Islet of Langerhans (tissue), 1 donor: Measurements from ENCODE around the gene MCAM.

Experiments
- FAIRE-seq: peaks from one replicate; lab custom pipeline; 2011; peaks lifted over from hg19 to GRCh38; lab: Jason Lieb, UNC

The MCAM gene

GRCh38 chr11:119329320-119329719 is 12.4 kb upstream of the MCAM start:
- no peak for FAIRE-seq

- FAIRE-seq = no peak
Measured at GRCh38 chr11:119324189-119324588, 7.3 kb upstream of the MCAM start.

GRCh38 chr11:119323532-119324033 is 6.7 kb upstream of the MCAM start:
- FAIRE-seq = no peak

DNA sequence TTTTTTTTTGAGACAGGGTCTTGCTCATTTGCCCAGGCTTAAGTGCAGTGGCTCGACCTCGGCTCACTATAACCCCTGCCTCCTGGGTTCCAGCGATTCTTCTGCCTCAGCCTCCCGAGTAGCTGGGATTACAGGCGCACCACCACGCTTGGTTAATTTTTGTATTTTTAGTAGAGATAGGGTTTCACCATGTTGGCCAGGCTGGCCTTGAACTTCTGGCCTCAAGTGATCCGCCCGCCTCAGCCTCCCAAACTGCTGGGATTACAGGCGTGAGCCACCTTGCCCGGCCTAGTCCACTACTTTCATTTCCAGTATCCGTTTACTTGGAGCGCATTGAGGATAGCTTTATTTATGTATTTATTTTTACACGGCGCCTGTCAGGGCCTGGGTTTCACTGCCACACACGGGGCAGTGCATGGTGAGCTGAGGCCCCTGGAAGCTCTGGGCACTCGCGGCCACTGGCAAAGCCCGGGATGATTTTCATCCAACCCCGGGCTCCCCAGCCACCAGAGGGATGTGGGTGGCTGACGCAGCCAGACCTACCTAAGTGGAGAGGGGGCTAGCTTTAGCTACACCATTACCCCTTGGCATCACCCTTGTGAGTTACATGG is 6.1 kb upstream of the MCAM start:
- FAIRE-seq = no peak

GRCh38 chr11:119322360-119322739 is 5.4 kb upstream of the MCAM start:
- FAIRE-seq = no peak

- FAIRE-seq = no peak
Measured at GRCh38 chr11:119320776-119321524, 4.0 kb upstream of the MCAM start.

GRCh38 chr11:119320240-119320775 is 3.4 kb upstream of the MCAM start:
- FAIRE-seq = no peak

- no peak for FAIRE-seq
Measured at GRCh38 chr11:119319700-119320239, 2.8 kb upstream of the MCAM start.

DNA sequence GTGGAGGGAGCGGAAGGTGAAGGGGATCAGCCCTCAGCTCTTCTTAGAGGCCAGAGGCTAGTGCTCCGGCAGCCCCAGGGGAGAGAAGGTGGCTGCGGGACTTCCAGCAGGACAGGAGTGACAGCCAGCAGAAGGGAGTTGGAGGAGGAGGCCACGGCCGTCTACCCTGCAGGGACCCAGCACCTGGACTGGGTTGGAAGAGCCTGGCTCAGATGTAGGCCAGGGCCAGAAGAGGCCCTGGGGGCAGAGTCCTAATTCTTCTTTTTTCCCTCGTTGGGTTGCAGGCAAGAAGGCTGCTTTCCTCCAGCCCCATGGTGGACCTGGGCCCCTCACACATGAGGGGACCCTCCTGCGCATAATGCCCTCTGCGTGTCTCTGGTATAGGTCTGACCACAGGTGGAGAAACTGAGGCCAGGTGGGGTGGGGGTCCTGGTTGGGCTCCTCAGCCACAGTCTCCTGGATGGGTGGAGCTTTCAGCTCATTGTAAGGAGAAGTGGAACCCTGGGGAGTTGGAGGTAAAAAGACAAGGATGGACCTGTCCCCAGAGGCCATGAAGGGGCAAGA is 2.3 kb upstream of the MCAM start:
- FAIRE-seq = no peak

DNA sequence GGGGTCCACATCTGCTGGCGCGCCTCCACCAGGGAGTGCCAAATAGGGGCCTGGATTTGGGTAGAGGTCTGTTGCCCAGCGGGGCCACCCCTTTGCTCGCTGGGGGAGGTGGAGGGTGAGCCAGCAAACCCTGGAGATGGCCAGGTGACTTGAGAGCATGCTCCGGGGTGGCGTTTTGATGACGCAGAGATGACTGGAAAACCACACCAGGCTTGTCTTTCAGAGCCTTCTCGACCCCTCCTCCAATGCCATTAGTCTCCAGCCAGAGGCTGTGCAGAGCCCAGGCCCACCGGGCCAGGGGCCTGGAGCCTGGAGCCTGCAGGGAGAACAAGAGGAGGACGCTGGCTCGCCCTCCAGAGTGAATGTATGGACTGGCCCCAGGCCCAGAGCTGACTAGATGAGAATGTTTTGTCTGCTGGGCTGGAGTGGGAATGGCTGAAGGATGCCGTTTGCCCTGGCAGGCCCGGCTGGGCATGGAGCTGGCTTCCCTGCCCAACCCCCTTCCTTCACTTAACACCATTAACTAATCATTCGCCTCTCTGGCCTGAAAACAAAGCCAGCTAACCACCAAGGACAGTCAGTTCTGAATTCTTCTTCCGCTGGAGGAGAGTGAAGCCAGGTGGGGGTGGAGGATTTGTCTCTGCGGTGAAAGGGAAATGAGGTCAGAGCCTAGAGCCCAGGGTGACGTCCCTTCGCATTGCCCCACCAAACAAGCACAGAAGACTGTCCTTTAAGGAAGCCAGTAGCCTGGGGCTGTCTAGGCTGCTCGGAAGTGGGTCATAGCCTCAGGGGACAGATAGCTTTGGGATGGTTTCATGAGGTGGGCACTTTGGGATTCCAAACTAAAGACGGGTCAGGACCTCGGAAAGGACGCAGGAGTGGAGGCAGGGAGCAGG is 1.6 kb upstream of the MCAM start:
- no peak for FAIRE-seq

DNA sequence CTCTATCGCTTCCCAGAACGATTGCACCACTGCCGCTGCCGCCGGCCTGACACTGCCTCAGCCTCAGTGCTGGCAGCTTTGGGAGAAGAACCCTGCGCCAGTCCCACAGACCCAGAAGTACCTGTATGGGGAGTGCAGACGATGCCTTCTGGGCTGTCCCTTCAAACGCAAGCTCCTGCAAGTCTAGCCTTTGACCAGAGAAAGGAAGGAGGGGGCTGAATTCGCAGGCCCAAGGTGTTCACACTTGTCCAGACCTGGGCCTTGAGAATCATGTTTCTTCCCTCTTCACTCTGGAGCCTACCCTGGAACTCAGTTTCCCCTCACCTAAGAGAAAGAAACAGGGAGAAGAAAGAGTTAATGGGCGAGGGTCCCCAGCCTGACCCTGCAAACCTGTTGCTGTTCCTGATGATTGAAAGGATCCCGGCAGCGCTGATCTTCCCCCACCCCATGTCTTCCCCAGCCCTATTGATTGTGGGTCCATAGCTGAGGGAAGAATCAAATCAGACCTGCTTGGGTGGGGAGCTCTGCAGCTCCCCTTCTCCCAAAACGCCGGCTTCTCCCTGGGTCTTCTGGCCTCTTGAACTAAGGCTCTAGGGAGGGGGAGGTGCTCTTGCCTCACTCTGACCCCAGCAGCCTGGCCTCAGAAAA is 786 bp upstream of the MCAM start:
- FAIRE-seq = no peak

DNA sequence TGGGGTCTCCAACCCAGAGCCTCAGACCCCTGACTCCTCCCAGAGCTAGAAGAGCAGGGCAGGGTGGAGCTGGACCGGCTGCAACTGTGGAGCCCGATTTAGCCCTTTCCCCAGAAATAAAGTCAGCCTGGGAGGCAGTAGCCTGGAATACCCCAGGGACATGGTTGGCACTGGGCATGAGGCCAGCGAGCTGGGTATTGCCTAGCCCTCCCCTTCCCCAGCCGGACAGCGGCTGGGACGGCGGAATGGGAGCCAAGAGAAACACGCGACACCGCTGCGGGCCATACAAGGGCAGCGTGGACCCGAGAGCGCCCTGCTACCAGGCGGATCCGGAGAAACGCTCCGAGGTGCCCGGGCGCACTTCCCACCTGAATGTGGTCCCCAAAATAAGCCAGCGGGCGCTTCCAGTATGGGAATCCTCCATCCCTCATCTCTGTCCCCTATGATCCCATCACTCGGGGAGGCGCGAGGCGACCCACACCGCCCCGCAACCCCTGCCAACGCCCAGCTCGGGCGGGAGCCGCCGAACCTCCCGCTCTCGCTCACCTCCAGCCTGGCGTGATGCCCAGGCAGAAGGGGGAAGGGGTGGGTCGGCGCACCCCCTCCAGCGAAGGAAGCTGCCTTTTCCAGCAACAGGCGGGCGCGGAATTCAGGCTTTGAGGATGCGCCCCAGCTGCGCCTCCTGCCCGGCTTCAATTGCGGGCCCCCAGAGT is 758 bp downstream of the MCAM start:
- no peak for FAIRE-seq

GRCh38 chr11:119315131-119316015 is 1.6 kb downstream of the MCAM start:
- no peak for FAIRE-seq

- no peak for FAIRE-seq
Measured at GRCh38 chr11:119314726-119315125, 2.2 kb downstream of the MCAM start.

- no peak for FAIRE-seq
Measured at GRCh38 chr11:119310682-119311052, 6.3 kb downstream of the MCAM start.

DNA sequence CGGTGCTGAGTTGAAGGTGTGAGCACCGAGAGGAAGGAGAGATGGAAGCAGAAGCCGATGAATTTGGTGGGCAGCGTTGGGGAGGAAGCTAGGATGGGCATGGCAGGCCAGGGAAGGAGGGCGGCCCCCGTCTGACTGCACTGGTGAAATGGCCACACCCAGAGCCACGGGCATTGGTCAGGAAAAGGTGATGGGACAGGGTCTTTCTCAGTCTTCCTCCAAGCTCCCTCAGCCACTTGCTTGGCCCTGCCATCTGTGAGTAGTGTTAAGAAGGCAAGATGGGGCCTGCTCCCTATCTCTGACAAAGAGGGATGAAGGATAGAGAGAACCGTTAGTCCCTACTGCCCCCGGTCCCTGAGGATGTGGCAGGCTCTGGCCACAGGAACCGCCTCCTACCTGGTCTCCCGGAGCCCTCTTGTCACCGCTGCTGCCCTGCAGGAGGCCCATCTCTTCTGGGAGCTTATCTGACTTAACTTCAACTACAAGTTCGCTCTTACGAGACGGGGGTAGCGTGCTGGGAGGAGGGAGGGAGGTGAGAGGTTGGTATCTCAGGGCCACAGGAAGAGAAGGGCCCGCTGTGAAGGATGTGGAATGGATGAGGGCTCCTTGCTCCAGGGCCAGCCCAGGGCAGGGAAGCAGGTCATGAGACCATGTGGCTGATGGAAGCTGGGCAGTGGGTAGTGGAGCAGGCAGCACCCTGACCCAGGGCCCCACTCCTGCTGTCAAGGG is 6.8 kb downstream of the MCAM start:
- no peak for FAIRE-seq

DNA sequence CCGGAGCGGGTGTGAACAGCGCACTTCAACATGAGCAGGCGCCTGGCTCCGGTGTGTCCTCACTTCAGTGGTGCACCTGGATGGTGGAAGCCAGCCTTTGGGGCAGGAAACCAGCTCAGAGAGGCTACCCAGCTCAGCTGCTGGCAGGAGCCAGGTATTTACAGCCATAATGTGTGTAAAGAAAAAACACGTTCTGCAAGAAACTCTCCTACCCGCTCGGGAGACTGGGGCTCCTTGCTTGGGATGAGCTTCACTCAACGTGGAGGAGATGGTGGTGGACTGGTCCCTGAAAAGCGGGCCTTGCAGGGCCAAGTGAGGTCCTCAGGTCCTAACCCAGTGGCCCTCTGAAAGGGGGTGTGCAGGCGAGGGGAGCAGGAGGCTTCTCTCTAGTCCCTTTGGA is 7.5 kb downstream of the MCAM start:
- FAIRE-seq = no peak

DNA sequence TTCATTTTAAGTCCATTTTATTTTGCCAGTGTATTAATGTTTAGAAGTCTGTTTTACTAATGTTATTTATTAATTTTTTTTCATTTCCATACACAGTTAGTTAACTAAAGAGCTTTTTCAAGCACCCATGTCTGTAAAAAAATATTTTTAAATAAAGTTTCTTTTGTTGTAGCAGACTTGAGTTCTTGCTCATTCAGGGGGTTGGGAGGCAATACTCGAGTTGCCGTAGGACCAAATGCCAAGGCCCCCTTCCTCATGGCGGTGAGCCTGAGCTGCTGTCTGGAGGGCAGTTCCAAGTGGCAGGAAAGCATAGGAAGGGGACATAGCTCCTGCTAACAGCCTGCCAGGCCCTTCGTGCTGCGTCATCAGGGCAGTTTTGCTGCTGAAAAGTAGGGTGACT is 9.0 kb downstream of the MCAM start:
- no peak for FAIRE-seq

DNA sequence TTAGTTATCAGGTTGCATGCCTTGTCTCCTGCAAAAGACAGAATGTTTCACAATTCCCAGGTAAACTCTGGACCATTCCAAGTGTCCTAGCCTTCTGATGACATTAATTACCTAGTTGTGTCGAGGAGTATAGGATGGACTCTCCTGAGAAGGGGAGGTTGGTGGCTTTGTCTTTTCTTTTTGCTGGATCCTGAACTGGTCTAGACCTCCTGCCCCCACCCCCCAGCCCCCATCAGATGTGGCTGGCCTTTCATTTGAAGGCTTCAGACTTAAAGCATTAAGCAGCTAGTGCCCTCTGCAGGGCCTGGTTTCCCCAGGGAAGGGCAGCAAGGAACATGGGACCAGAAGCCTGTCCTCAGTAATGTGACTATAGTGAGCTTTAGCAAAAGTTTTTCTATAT is 9.7 kb downstream of the MCAM start:
- no peak for FAIRE-seq
